ENCODE measurements around the gene TMEM192.
"Not testable (repeated sequence)": the region's sequence is repeated elsewhere in the genome, so short reads cannot be mapped to it uniquely, and the experiment has no call there.

TMEM192 gene

GRCh38 chr4:165131247-165131832 lies 18.7 kb upstream of the TMEM192 start:
- H3K4me3 ChIP-seq (ENCODE audit: extremely low read depth, insufficient read depth, low read length, poor library complexity, severe bottlenecking), result no peak overlapping the region
- 0 to 44% methylated on average over 1 to 3 of the region's 9 CpGs for whole genome bisulfite sequencing, 2 experiments (ENCODE audit: insufficient coverage in 2 of 2)
- no peaks in the 10 kb centered on the region for H3K9me3 ChIP-seq (ENCODE audit: control insufficient read depth, low read length)
- H3K27ac ChIP-seq (ENCODE audit: low read depth, low read length, severe bottlenecking), result no peak overlapping the region
- H3K36me3 ChIP-seq (ENCODE audit: control insufficient read depth, insufficient read depth, low read length), result no peaks in the 10 kb centered on the region
- no peaks in the 10 kb centered on the region for H3K4me1 ChIP-seq (ENCODE audit: control insufficient read depth, insufficient read depth, low read length, poor library complexity, severe bottlenecking)

- no peaks in the 10 kb centered on the region for H3K36me3 ChIP-seq (ENCODE audit: control insufficient read depth, insufficient read depth, low read length)
- H3K9me3 ChIP-seq (ENCODE audit: control insufficient read depth, low read length), result no peaks in the 10 kb centered on the region
- 63 to 73% methylated on average over 1 of the region's 3 CpGs for WGBS, 2 experiments (ENCODE audit: insufficient coverage in 2 of 2)
- no peaks in the 10 kb centered on the region for H3K4me1 ChIP-seq (ENCODE audit: control insufficient read depth, insufficient read depth, low read length, poor library complexity, severe bottlenecking)
- H3K4me3 ChIP-seq (ENCODE audit: extremely low read depth, insufficient read depth, low read length, poor library complexity, severe bottlenecking), result no peak overlapping the region
- H3K27ac ChIP-seq (ENCODE audit: low read depth, low read length, severe bottlenecking), result no peak overlapping the region
Measured at GRCh38 chr4:165129924-165130323, 17.3 kb upstream of the TMEM192 start.

GRCh38 chr4:165125869-165126499 lies 13.3 kb upstream of the TMEM192 start:
- WGBS, 2 experiments (ENCODE audit: insufficient coverage in 2 of 2), result 91 to 95% methylated on average over 25 of the region's 40 CpGs
- not testable (repeated sequence) for H3K36me3 ChIP-seq (ENCODE audit: control insufficient read depth, insufficient read depth, low read length); H3K4me3 ChIP-seq (ENCODE audit: extremely low read depth, insufficient read depth, low read length, poor library complexity, severe bottlenecking); H3K4me1 ChIP-seq (ENCODE audit: control insufficient read depth, insufficient read depth, low read length, poor library complexity, severe bottlenecking); H3K9me3 ChIP-seq (ENCODE audit: control insufficient read depth, low read length); H3K27ac ChIP-seq (ENCODE audit: low read depth, low read length, severe bottlenecking)

GRCh38 chr4:165124488-165124887 lies 11.8 kb upstream of the TMEM192 start:
- Histone ChIP-seq H3K36me3 (ENCODE audit: control insufficient read depth, insufficient read depth, low read length) (no peaks in the 10 kb centered on the region), H3K9me3 (ENCODE audit: control insufficient read depth, low read length) (no peaks in the 10 kb centered on the region), H3K4me1 (ENCODE audit: control insufficient read depth, insufficient read depth, low read length, poor library complexity, severe bottlenecking) (no peaks in the 10 kb centered on the region), H3K27ac (ENCODE audit: low read depth, low read length, severe bottlenecking) (no peak overlapping the region), H3K4me3 (ENCODE audit: extremely low read depth, insufficient read depth, low read length, poor library complexity, severe bottlenecking) (no peak overlapping the region)
- 100% methylated on average over 2 to 3 of the region's 5 CpGs for WGBS, 2 experiments (ENCODE audit: insufficient coverage in 2 of 2)

- Histone ChIP-seq H3K4me1 (ENCODE audit: control insufficient read depth, insufficient read depth, low read length, poor library complexity, severe bottlenecking) (peaks cover under 1% of the 10 kb centered on the region), H3K36me3 (ENCODE audit: control insufficient read depth, insufficient read depth, low read length) (no peaks in the 10 kb centered on the region), H3K4me3 (ENCODE audit: extremely low read depth, insufficient read depth, low read length, poor library complexity, severe bottlenecking) (no peak overlapping the region), H3K27ac (ENCODE audit: low read depth, low read length, severe bottlenecking) (no peak overlapping the region), H3K9me3 (ENCODE audit: control insufficient read depth, low read length) (no peaks in the 10 kb centered on the region)
- WGBS, 2 experiments (ENCODE audit: insufficient coverage in 2 of 2), result 83% methylated on average over 1 of the region's 4 CpGs; no CpG with 5 or more reads in 1 of the 2 experiments
Measured at GRCh38 chr4:165118256-165118909, 5.7 kb upstream of the TMEM192 start.

GRCh38 chr4:165115301-165115700 lies 2.6 kb upstream of the TMEM192 start:
- no peaks in the 10 kb centered on the region for H3K9me3 ChIP-seq (ENCODE audit: control insufficient read depth, low read length)
- peaks cover 4% of the 10 kb centered on the region for H3K4me1 ChIP-seq (ENCODE audit: control insufficient read depth, insufficient read depth, low read length, poor library complexity, severe bottlenecking)
- H3K36me3 ChIP-seq (ENCODE audit: control insufficient read depth, insufficient read depth, low read length), result no peaks in the 10 kb centered on the region
- WGBS, 2 experiments (ENCODE audit: insufficient coverage in 2 of 2), result 85% methylated on average over 3 of the region's 3 CpGs; no CpG with 5 or more reads in 1 of the 2 experiments
- H3K4me3 ChIP-seq (ENCODE audit: extremely low read depth, insufficient read depth, low read length, poor library complexity, severe bottlenecking), result no peak overlapping the region
- H3K27ac ChIP-seq (ENCODE audit: low read depth, low read length, severe bottlenecking), result no peak overlapping the region

GRCh38 chr4:165111906-165112367 lies 723 bp downstream of the TMEM192 start:
- Histone ChIP-seq H3K36me3 (ENCODE audit: control insufficient read depth, insufficient read depth, low read length) (peaks cover 3% of the 10 kb centered on the region), H3K9me3 (ENCODE audit: control insufficient read depth, low read length) (no peaks in the 10 kb centered on the region), H3K27ac (ENCODE audit: low read depth, low read length, severe bottlenecking) (no peak overlapping the region), H3K4me3 (ENCODE audit: extremely low read depth, insufficient read depth, low read length, poor library complexity, severe bottlenecking) (peak overlapping the region; percentile 85), H3K4me1 (ENCODE audit: control insufficient read depth, insufficient read depth, low read length, poor library complexity, severe bottlenecking) (peaks cover 4% of the 10 kb centered on the region)
- WGBS, 2 experiments (ENCODE audit: insufficient coverage in 2 of 2), result 0 to 3% methylated on average over 15 of the region's 17 CpGs

GRCh38 chr4:165106518-165106917 lies 6.1 kb downstream of the TMEM192 start:
- H3K4me1 ChIP-seq (ENCODE audit: control insufficient read depth, insufficient read depth, low read length, poor library complexity, severe bottlenecking), result no peaks in the 10 kb centered on the region
- H3K36me3 ChIP-seq (ENCODE audit: control insufficient read depth, insufficient read depth, low read length), result peaks cover 11% of the 10 kb centered on the region
- H3K9me3 ChIP-seq (ENCODE audit: control insufficient read depth, low read length), result no peaks in the 10 kb centered on the region
- H3K27ac ChIP-seq (ENCODE audit: low read depth, low read length, severe bottlenecking), result no peak overlapping the region
- no peak overlapping the region for H3K4me3 ChIP-seq (ENCODE audit: extremely low read depth, insufficient read depth, low read length, poor library complexity, severe bottlenecking)
- WGBS, 2 experiments (ENCODE audit: insufficient coverage in 2 of 2), result 77 to 87% methylated on average over 4 to 6 of the region's 6 CpGs

GRCh38 chr4:165101641-165102040 lies 11.0 kb downstream of the TMEM192 start:
- Histone ChIP-seq H3K9me3 (ENCODE audit: control insufficient read depth, low read length) (no peaks in the 10 kb centered on the region), H3K36me3 (ENCODE audit: control insufficient read depth, insufficient read depth, low read length) (peaks cover 29% of the 10 kb centered on the region), H3K4me1 (ENCODE audit: control insufficient read depth, insufficient read depth, low read length, poor library complexity, severe bottlenecking) (no peaks in the 10 kb centered on the region), H3K4me3 (ENCODE audit: extremely low read depth, insufficient read depth, low read length, poor library complexity, severe bottlenecking) (no peak overlapping the region), H3K27ac (ENCODE audit: low read depth, low read length, severe bottlenecking) (no peak overlapping the region)
- 79 to 93% methylated on average over 2 of the region's 3 CpGs for WGBS, 2 experiments (ENCODE audit: insufficient coverage in 2 of 2)

GRCh38 chr4:165096776-165097175 lies 15.9 kb downstream of the TMEM192 start:
- H3K4me1 ChIP-seq (ENCODE audit: control insufficient read depth, insufficient read depth, low read length, poor library complexity, severe bottlenecking), result no peaks in the 10 kb centered on the region
- H3K9me3 ChIP-seq (ENCODE audit: control insufficient read depth, low read length), result no peaks in the 10 kb centered on the region
- 64 to 67% methylated on average over 1 to 2 of the region's 2 CpGs for WGBS, 2 experiments (ENCODE audit: insufficient coverage in 2 of 2)
- peaks cover 30% of the 10 kb centered on the region for H3K36me3 ChIP-seq (ENCODE audit: control insufficient read depth, insufficient read depth, low read length)
- no peak overlapping the region for H3K27ac ChIP-seq (ENCODE audit: low read depth, low read length, severe bottlenecking)
- no peak overlapping the region for H3K4me3 ChIP-seq (ENCODE audit: extremely low read depth, insufficient read depth, low read length, poor library complexity, severe bottlenecking)

GRCh38 chr4:165095291-165095690 lies 17.4 kb downstream of the TMEM192 start:
- no peaks in the 10 kb centered on the region for H3K4me1 ChIP-seq (ENCODE audit: control insufficient read depth, insufficient read depth, low read length, poor library complexity, severe bottlenecking)
- H3K27ac ChIP-seq (ENCODE audit: low read depth, low read length, severe bottlenecking), result no peak overlapping the region
- H3K9me3 ChIP-seq (ENCODE audit: control insufficient read depth, low read length), result no peaks in the 10 kb centered on the region
- peaks cover 16% of the 10 kb centered on the region for H3K36me3 ChIP-seq (ENCODE audit: control insufficient read depth, insufficient read depth, low read length)
- no peak overlapping the region for H3K4me3 ChIP-seq (ENCODE audit: extremely low read depth, insufficient read depth, low read length, poor library complexity, severe bottlenecking)
- 67 to 100% methylated on average over 1 of the region's 1 CpG for WGBS, 2 experiments (ENCODE audit: insufficient coverage in 2 of 2)

Data from mesodermal cell (in vitro differentiated cells).